Uterus (tissue), 2 donors: Measurements from ENCODE around the gene OR5AN1.

Experiments used
- CTCF ChIP-seq, 4 experiments: fragments of 200-600 bp in 2 of 4; fragments of 450-650 bp in 2 of 4; sonication (generic) in 2 of 4; IDR thresholded peaks; one replicate each; pipeline ENCODE4 v1.5.1; 2016 to 2019; ENCODE audit warnings: antibody characterized with exemption in 4 of 4, mild to moderate bottlenecking in 2 of 4, moderate library complexity in 1 of 4
- POLR2A ChIP-seq, 2 donors: fragments of 450-650 bp; IDR thresholded peaks; one replicate each; pipeline ENCODE4 v1.6.1; 2016; ENCODE audit warnings: antibody characterized with exemption in 2 of 2, mild to moderate bottlenecking in 1 of 2, moderate library complexity in 1 of 2

GRCh38 chr11:59358020-59358419 lies 675 bp upstream of the OR5AN1 start:
- TF ChIP-seq CTCF (IDR thresholded peaks at IDR 0.05) (no peak), POLR2A (IDR thresholded peaks at IDR 0.05) (no peak)
